ENCODE data around the gene TEDDM1.

- TF ChIP-seq CTCF (IDR thresholded peaks at IDR 0.05 in 8 of 11, conservative IDR thresholded peaks at IDR 0.05 in 3 of 11) (no peak), POLR2A (IDR thresholded peaks at IDR 0.05) (no peak)
These were observed 20.3 kb downstream of the TEDDM1 start for GRCh38 chr1:182380199-182380598.
